GM18498 (cell line): ENCODE data around the gene ST6GALNAC4.

ENCODE experiments used
- ATAC-seq: cut with Tn5 transposase; IDR thresholded peaks from one replicate; pipeline ENCODE4 v1.9.1; 2021; ENCODE audit warnings: mild to moderate bottlenecking, moderate library complexity; ENCODE audit not compliant: unreplicated experiment

The ST6GALNAC4 gene

DNA sequence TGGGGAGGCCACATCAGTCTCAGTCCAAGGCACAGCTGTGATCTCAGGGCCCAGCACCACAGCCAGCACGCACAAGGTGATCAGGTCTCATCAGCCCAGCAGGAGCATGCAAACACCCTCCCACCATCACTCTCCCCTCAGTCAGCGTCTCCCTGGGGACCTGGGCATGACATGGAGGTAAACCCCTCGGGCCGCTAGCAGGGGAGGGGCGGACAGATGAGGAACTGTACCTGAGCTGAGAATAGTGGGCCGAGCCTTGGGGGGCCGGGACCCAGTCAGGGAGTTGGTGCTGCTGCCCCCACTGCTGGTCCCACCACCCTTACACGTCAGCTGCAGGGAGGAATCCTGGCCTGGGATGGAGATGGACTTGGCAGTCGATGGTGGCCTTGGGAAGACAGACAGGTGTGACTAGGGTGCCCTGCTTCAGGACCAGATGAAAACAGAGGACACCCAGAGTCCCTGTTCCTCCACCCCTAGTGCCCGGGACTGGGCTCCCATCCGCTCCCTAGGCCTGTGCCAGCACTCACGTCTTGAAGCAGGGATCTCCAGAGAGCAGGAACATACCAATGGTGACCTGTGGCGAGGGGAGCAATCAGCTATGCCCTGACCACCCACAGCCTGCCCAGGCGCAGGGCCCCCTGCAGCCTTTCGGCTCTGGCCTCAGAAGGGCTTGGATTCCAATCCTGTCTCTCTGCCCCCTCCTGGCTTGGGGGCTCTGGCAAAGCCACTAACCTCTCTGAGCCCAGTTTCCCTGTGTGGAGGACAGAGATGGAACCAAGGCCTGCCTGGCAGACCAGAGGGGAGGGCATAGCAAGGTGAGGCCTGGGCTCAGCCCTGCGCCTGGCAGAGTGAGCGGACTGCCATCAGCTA, 31.2 kb upstream of the ST6GALNAC4 start:
- no peak for ATAC-seq

DNA sequence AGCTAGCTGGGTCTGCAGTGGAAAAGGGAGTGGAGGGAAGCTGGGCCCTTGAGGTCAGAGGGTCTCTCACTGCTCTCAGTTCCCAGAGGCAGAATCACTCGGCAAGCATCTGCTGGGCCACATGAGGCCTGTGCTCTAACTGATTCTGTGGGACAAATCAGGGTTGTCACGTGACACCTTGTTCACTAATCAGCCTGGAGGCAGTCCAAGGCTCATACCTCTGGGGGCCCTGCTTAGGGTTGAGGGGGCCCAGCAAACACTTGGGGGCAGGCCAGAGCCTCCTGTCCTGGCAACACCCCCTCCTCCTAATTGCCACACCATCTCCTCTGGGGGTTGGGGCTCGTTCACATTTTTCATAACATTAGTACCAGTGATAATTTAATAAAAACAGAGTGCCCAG, 29.9 kb upstream of the ST6GALNAC4 start:
- no peak for ATAC-seq

DNA sequence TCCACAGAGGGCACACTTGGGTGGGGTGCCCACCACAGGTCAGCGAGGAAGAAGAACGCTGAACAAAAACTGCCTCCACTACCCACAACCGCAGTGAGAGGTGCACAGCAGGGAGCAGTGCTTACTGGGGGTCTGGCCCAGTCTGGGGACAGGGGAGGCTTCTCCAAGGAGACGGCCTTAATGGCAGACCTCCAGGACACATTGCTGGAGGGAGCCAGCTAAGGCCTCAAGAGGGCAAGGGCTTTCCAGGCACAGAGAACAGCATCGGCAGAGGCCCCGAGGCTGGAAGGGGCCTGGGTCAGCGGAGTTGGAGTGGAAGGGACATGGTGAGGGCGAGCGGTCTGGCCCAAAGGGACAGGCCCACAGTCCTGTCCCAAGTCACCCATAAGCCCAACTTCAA, 29.1 kb upstream of the ST6GALNAC4 start:
- no peak for ATAC-seq

DNA sequence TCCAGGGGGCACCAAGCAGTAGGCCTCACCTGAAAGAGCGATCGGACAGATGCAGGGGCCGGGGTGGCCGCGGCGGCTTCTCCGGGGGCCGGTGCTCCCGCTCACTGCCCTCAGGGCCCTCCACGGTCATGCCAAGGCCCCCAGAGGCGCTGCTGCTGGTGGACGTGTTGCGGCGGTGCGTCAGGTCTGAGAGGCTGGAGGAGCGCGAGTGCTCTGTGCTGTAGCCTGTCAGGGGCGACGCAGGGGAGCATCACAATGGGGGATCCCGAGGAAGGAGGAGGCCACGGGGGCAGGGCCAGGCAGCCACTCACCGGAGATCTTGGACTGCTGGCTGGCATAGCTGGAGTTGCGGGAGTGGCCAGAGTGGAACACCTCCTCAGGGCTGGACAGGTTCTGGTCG, 28.5 kb upstream of the ST6GALNAC4 start:
- no peak for ATAC-seq

DNA sequence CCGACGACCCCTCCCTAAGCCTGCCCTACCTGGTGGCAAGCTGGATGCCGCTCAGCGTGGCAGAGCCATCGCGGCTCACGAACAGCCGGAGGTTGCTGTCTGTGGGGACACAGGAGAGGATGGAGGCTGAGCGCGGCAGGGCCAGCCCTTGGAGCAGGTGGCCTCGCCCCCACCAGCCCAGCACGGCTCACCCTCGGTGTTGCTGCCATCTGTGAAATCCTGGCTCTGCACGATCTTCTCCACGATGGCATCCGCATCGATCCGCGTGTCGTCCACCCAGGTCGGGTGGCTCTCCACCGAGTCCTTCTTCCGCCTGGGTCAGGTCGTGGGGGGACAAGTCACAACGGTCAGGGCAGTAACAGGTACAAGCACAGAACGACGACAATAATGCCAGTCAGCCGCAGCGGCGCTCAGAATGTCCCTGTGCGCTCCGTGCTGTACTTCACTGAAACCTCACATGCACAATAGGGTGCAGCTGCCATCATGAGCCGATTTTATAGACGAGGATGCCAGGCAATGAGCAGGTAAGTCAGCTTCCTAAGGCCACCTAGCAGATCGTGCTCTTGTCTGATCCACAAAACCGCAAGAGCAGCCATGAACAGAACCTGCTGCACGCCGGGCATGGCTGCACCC, 27.9 kb upstream of the ST6GALNAC4 start:
- no peak for ATAC-seq

DNA sequence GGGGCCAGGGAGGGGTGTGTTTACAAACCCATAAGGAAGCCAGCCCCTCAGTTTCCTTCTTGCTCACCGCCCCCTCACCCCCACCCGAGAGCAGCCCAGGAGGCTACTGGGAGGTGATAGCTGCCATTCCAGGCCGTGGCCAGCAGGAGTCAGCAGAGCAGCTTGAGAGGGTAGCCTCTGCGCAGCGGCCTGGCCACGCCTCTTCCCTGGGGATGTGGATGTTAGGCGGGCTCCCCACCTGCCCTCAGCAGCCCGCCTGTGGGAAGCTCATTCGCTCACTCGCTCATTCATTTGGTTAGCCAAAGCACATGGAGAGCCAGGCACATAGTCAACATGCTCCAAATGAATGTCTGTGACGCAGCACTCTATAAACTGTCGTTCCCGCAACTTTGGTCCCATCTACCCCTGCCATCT, 26.9 kb upstream of the ST6GALNAC4 start:
- ATAC-seq = peak; percentile 53

DNA sequence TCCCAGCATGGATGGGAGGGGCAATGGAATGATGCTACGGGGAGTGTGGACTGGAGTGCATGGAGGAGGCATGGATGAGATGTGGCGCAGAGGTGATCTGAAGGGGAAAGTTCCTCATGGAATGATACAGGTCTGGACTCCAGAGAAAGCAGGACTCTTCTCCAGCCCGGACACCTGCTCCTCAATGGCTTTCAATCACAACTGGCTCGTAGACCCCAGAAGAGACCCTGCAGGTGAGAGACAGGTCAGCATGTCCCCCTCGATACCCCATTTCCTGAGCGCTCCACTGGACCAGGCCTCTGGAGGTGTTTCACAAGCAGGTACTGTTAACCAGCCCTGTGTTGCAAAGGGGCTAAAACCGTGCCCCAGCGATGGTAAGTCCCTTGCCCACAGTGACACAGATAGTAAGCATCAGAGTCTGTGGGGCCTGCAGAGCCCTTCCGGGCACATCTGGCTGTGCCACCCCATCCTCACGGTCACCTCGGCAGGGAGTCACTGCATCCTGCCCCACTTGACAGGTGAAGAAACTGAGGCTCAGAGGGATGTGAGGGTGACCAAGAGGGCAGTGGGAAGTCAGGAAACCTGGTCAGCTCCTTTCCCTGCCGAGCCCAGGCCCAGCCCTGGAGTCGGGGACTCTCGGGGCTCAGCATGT, 26.3 kb upstream of the ST6GALNAC4 start:
- no peak for ATAC-seq

DNA sequence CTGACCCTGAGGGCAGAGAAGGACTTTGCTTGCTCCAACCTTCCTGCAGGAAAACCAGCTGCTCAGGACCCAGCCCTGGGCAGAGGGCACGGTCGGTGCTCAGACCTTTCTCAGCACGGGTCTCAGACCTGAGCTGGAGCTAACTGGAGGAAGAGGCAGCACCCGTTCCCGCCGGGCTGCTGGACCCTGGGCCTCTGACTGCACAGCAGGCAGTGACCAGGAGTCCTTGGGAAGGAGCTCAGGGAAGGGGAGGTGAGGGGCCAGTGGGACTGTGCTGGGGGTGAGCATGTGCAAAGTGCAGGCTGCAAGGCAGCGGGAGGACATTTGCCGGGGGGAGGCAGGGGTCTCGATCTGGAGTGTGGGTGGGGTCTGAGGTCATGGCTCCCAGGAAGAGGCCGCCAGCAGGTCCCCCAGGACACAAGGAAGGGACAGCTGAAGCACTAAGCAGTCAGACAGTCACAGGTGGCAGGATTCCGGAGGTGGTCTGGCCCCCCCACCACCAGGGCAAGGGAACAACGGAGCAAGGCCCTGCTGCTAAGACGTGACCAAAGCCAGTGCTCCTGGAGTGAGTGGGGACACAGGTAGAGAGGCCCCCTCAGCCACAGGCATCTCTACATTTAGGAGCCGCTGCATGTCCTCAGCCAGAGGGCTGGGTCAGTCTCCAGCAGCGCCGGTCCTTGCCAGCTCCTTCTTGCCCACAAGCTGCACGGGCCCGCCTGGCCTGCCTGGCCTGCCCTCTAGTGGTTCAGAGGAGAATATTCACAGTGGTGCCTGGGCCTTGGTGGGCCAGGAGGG, 25.6 kb upstream of the ST6GALNAC4 start:
- no peak for ATAC-seq

DNA sequence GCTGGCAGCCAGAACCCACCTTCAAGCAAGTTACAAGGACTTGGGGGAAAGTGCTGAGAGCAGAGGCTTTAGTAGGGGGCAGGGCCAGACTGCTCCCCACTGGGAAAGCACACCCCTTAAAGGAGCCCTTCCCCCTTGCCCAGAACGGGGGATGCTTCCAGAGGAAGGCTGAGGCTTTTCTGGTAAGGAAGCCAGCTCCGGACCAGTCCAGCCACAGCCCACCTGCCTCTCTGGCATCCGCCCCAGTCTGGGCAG, 25.0 kb upstream of the ST6GALNAC4 start:
- ATAC-seq = no peak

DNA sequence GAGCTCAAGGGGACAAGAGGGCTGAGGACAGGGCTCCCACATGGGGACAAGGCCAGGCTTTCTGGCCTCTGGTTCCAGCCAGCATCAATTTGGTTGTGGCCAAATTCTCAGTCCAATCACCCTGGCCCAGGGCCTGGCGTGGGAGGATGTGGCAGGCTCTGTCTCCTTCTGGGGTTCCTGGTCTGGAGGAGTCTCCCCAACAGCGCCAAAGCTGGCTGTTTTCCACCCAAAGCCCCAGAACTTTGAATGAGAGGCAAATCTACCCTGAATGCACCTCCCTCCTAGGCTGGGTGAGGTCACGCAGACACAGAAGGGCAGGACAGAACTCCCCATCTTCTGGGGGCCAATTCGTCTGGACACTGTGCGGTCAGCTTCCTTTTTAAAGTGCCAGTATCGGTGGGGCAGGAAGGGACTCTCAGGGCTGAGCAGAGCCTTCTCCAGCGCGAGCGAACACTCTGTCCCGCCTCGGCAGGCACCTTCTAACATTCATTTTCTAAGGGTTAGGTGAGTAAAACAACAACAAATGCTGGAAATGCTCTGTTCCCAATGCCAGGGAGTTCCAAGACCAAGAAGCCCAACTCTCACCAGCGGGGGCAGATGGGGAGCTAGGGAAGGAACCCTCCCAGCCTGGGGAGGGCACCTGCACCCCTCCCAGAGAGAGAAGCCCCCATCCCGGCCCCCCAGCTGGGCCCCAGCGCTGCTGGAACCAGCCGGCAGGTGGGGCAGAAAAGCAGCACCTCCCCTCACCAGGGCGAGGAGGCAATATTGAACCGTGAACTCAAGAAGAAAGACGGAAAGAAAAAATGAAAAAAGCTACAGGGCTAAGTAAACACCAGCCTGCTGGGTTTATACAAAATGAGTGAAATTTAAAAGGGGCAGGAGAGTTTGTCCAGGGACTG, 24.5 kb upstream of the ST6GALNAC4 start:
- no peak for ATAC-seq

DNA sequence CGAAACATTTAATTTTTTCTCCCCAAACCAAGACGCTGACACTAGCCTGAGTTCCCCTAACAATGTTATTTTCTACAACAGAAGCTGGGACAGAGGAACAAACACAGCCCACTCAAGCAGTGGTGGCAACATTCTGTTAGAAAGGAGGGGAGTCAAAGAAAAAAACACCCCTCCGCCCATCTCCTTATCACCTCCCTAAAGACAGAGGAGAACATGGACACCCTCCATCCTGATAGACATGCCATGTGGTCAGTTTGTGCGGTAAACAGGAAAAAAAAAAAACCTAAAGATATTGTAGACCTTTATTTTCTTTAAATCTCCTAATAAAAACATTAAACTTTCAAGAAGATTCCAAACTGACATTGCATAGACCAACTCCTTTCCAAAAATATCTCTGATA, 23.8 kb upstream of the ST6GALNAC4 start:
- ATAC-seq = no peak

DNA sequence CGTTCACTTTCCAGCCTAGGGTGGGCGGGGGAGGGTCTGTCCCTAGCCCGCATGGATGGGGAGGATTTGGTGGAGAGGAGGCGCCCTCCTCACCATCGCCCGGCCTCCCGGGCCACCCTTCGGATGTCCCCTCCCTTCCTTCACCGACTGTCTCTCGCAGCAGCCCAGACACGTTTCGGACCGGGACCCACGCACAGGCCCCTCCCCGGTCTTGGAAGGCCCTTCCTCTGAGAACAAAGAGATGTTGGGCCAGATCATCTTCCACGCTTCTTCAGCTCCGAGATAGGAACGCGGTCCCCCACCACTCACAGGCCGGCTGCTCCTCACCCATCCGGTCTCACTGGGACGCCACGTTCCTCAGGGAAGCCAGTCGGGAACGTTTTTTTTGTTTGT, 21.5 kb upstream of the ST6GALNAC4 start:
- no peak for ATAC-seq

DNA sequence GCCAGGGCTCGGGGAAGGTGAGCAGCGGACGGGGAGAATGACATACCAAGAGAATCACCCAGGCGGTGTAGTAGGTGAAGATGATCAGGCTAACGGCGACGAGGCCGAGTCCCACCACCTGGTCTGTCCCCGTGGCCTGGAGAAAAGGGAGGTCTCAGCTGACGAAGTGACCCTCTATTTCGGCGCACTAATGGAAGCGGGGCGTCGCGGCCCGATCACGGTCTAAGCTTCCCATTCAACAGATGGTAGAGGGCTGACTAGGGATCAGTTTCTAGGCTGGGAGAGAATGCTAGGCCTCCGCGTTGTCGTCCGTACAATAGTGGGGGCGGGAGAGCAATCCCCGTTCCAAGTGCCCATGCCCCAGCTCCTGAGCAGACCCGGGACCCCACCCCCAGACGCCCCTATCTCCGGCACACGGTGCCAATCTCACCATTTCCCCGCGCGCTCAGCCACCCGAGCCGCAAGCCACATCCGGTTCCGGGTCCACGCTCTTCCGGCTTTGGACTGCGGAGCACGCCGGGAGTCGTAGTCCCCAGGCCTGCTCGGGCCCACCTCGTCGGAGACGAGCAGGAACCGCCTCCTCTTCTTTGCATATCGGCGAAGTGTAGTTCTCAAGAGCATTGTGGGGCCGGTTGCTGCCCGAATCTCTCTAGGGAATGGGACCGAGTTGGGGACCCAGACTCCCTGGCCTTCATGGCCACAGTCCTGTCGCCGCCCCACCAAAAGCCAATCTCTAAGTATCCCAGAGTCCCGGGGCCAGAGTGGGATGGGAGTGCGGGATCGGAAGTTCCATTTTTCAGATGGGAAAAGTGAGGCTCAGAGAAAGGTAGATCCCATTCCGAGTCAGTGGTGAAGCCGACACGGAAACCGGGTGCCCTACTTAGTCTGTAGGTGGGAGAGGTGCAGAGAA, 20.8 kb upstream of the ST6GALNAC4 start, which contains the start of gene DPM2:
DPM2 (minus strand) TSS at position 467 of the 910 bp plus-strand sequence; CDS start at position 433, 34 bp downstream.
- peak; percentile 91 for ATAC-seq

DNA sequence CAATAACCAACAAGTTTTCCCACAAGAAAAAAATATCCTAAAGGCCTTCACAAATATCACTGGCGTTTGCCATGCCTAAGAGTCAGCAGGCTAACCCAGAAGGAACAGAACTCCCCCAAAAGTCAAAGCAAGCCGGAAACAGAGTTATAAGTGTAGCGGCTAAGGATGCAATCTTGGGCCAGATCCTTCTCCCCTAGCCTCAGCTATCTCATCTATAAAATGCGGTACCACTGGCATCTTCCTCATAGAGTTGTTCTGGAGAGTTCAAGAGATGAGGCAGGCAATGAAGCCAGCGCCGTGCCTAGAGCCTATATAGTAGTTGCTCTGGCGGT, 20.2 kb upstream of the ST6GALNAC4 start:
- no peak for ATAC-seq

DNA sequence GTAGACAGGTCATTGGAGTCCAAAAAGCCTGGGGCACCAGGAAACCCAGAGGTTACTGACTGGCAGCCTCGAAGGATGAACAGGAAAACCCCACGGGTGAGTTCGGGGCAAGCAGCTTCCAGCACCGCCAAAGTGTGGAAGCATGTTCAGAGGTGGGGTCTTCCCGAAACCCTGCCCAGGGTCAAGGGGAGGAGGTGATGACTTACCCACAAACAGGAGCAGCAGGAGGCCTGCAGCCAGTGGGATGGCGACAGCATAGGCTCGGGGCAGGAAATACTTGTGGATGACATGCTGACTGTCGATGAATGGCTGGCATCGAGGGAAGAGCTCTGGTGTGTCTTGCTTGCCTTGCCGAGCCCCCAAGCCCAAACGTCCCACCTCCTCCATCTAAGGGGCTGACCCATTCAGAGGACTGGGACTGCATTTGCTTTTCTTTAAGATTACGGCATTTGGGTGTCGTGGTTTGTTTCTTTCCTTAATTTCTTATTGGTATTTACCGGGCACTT, 19.6 kb upstream of the ST6GALNAC4 start:
- ATAC-seq = no peak

DNA sequence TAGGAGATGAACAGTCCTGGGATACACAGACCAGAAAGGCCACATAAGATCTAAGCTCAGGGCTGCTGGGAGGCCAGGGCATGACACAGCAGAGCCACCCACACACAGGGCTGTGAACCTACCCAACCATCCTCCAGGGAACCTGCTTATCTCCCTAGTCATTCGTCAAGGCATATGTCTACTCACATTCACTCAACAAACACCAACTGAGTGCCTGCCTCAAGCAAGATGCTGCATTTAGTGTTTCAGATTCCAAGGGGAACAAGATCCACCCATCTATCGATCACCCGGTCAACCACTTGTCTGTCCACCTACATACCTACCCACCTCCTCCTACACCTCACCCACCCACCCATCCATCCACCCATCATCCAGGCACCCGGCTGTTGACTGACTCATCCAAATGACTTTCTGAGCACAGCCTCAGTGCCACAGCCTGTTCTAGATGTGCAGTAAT, 19.0 kb upstream of the ST6GALNAC4 start:
- ATAC-seq = no peak

DNA sequence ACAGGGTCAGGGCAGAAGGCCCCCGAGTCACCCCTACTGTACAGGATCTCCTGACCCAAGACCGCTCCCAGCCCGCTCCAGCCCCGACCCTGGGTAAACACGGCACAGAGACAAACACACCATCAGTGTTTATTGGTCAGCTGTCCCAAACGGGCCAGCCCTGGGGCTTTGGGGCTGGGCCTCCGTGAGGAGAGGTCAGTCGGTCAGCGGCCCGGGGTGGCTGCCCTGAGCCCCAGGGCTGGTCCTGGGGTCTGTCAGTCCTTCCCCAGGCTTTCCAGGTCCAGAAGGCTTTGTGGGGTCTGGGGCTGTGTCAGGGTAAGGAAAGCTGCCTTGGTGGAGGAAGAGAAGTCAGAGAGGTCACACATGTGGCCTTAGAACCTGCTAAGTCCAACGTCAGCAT, 18.1 kb upstream of the ST6GALNAC4 start:
- ATAC-seq = no peak

DNA sequence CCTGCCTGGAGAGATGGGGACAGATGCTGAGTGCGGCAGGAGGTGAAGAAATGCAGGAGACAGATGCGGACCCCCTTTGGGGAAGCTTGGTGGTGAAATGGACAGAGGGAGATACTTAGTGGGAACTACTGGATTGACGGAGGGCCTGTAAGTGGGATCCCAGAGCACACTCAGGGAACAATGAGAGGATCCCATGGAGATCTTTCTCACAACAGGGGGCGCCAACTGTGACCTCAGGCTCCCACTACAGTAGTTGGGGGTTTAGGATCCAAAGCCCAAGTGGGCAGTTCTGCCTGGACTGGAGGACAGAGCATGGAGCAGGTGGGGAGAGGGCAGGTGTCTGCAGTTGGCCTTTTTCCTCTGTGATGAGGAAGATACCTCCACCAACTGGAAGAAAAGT, 17.4 kb upstream of the ST6GALNAC4 start:
- ATAC-seq = no peak
